GM19023 (cell line): ENCODE results near the gene TAF7.
"Not testable (repeated sequence)": the region's sequence is repeated elsewhere in the genome, so short reads cannot be mapped to it uniquely, and the experiment has no call there.

Experiments used
- ATAC-seq: cut with Tn5 transposase; IDR thresholded peaks from one replicate; pipeline ENCODE4 v1.9.1; 2021; ENCODE audit warnings: mild to moderate bottlenecking, moderate library complexity; ENCODE audit not compliant: unreplicated experiment

Gene TAF7

GRCh38 chr5:141338538-141339306, 18.1 kb upstream of the TAF7 start, which contains the start of gene PCDHGA2:
TSS of gene PCDHGA2 (plus strand) at chr5:141338760.
- no peak for ATAC-seq

GRCh38 chr5:141332571-141332970, 12.0 kb upstream of the TAF7 start:
- not testable (repeated sequence) for ATAC-seq

GRCh38 chr5:141330299-141331080, 9.9 kb upstream of the TAF7 start, which contains the start of gene PCDHGA1:
TSS of gene PCDHGA1 (plus strand) at chr5:141330514.
- ATAC-seq, result no peak

GRCh38 chr5:141328231-141328630, 7.6 kb upstream of the TAF7 start:
- ATAC-seq, result no peak

- peak; percentile 89 for ATAC-seq
These were observed 5.7 kb upstream of the TAF7 start for GRCh38 chr5:141326088-141326854.

- no peak for ATAC-seq
These were observed 1.7 kb upstream of the TAF7 start for GRCh38 chr5:141322261-141322660.

GRCh38 chr5:141319699-141320098, 885 bp downstream of the TAF7 start:
- no peak for ATAC-seq

GRCh38 chr5:141319202-141319601, 1.4 kb downstream of the TAF7 start:
- no peak for ATAC-seq

GRCh38 chr5:141316963-141317362, 3.6 kb downstream of the TAF7 start:
- ATAC-seq, result not testable (repeated sequence)

GRCh38 chr5:141313711-141314110, 6.9 kb downstream of the TAF7 start:
- no peak for ATAC-seq

GRCh38 chr5:141306630-141307029, 14.0 kb downstream of the TAF7 start:
- no peak for ATAC-seq

- ATAC-seq, result no peak
These were observed 16.8 kb downstream of the TAF7 start, which contains the start of gene SLC25A2 for GRCh38 chr5:141303756-141304155. TSS of gene SLC25A2 (minus strand) at chr5:141304049. CDS start at chr5:141303865, 184 bp downstream.

GRCh38 chr5:141298376-141298775, 22.2 kb downstream of the TAF7 start:
- ATAC-seq, result no peak

GRCh38 chr5:141272906-141273305, 47.7 kb downstream of the TAF7 start:
- ATAC-seq, result no peak

- ATAC-seq, result no peak
These were observed 51.4 kb downstream of the TAF7 start for GRCh38 chr5:141269195-141269594.
